ACC112 (cell line): Measurements from ENCODE around the gene TMCC3.

Experiments used
- H2AFZ ChIP-seq: fragments of 200-600 bp; sonication (generic); one replicate; pipeline ENCODE4 v1.6.0; 2017; ENCODE audit warnings: antibody characterized with exemption, low read length; ENCODE audit not compliant: unreplicated experiment
- H3K27ac ChIP-seq: fragments of 200-600 bp; sonication (generic); 2 replicates; pipeline ENCODE4 v1.5.1; 2014; ENCODE audit warnings: low read depth, mild to moderate bottlenecking, antibody characterized with exemption, low read length, moderate library complexity
- H3K27me3 ChIP-seq: fragments of 200-600 bp; sonication (generic); 2 replicates; pipeline ENCODE4 v1.6.1; 2014; ENCODE audit warnings: mild to moderate bottlenecking, antibody characterized with exemption, low read length, moderate library complexity, mixed read lengths; ENCODE audit not compliant: insufficient read depth
- H3K36me3 ChIP-seq: fragments of 200-600 bp; sonication (generic); 2 replicates; pipeline ENCODE4 v1.6.1; 2016; ENCODE audit warnings: mild to moderate bottlenecking, antibody characterized with exemption, low read length, moderate library complexity, mixed read lengths; ENCODE audit not compliant: insufficient read depth
- H3K4me1 ChIP-seq: fragments of 200-600 bp; sonication (generic); one replicate; pipeline ENCODE4 v1.6.1; 2016; ENCODE audit warnings: low read length, mixed read lengths; ENCODE audit not compliant: insufficient read depth, unreplicated experiment, control insufficient read depth
- H3K4me3 ChIP-seq: fragments of 200-600 bp; sonication (generic); 2 replicates; pipeline ENCODE4 v1.5.1; 2014; ENCODE audit warnings: mild to moderate bottlenecking, low read depth, low read length
- H3K79me2 ChIP-seq: fragments of 200-600 bp; sonication (generic); one replicate; pipeline ENCODE4 v1.6.0; 2016; ENCODE audit warnings: low read length; ENCODE audit not compliant: control insufficient read depth, unreplicated experiment, insufficient read depth

The TMCC3 gene

DNA sequence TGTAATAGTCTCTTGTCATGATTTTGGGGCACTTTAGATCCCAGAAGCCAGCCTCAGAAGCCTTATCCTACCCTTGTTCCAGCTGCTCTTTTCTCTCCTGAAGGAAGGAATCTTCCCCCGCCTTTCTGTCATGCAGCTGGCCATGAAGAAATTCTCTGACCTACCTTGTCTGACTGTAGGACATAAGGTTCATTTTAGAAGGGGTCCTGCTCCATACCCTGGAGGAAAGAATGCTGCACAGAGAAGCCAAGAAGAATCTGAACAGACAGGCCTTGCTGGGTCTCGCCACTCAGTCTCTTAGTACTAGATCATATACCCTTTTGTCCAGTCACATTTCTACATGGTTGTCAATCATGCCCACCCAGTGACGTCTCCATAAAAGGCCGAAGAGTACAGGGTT is 6.2 kb upstream of the TMCC3 start:
- Histone ChIP-seq H3K36me3 (no peaks in the 10 kb centered on the region), H2AFZ (no peak overlapping the region), H3K27me3 (peaks cover 11% of the 10 kb centered on the region), H3K4me3 (no peak overlapping the region), H3K27ac (no peak overlapping the region), H3K79me2 (no peaks in the 10 kb centered on the region), H3K4me1 (no peaks in the 10 kb centered on the region)

DNA sequence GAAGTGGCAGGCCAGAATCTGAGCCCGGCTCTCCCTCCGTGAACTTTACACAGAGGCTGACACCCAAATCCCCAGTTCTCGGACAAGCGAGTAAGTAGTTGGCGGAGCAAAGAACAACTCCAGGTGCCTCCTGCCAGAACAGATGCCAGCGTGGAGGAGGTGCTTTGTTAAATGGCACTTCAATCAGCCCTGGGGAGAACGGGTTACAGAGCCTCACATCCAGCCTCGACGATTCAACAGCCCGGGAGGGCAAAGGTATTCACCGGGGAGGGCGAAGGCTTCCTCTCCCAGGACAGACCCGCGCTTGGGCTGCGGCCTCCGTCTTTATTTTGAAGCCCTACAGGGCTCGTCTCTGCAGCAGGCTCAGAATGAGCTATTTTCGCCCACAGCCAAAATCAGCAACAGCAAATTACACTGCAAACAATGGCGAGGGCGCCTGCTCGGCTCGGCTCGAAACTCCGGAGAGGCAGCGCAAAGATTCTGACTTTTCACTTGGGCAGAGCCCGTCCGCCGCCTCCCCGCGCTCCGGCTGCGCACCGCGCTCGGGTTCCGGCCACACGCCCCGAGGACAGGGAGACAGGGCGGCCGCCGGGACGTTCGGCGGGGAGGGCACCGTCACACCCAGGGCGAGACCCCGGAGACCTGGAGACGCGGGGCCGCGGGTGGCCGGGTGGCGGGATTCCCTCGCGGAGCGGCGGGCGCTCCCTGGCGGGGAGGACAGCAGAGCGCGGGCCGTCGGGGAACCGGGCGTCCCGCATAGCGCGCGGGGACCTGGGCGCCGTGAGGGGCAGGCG is 811 bp downstream of the TMCC3 start:
- Histone ChIP-seq H3K36me3 (no peaks in the 10 kb centered on the region), H3K79me2 (no peaks in the 10 kb centered on the region), H2AFZ (peak overlapping the region; percentile 53), H3K27ac (no peak overlapping the region), H3K4me1 (peaks cover 17% of the 10 kb centered on the region), H3K4me3 (peak overlapping the region; percentile 81), H3K27me3 (no peaks in the 10 kb centered on the region; the same call in 1 of the 2 replicates)

GRCh38 chr12:94648578-94648977 is 1.8 kb downstream of the TMCC3 start:
- Histone ChIP-seq H3K4me1 (peaks cover 27% of the 10 kb centered on the region), H2AFZ (no peak overlapping the region), H3K27me3 (no peaks in the 10 kb centered on the region; the same call in 1 of the 2 replicates)

GRCh38 chr12:94644141-94644979 is 6.0 kb downstream of the TMCC3 start:
- Histone ChIP-seq H2AFZ (peak overlapping the region; percentile 34), H3K4me3 (peak overlapping the region; percentile 48; the same call in 1 of the 2 replicates), H3K79me2 (no peaks in the 10 kb centered on the region), H3K36me3 (no peaks in the 10 kb centered on the region), H3K27me3 (no peaks in the 10 kb centered on the region; the same call in 1 of the 2 replicates), H3K27ac (peak overlapping the region; percentile 79), H3K4me1 (peaks cover 28% of the 10 kb centered on the region)

More at GRCh38 chr12:94648578-94648977, 1.8 kb downstream of the TMCC3 start:
- no peaks in the 10 kb centered on the region for H3K79me2 ChIP-seq
- H3K27ac ChIP-seq, result no peak overlapping the region
- H3K36me3 ChIP-seq, result no peaks in the 10 kb centered on the region
- H3K4me3 ChIP-seq, result peak overlapping the region; percentile 81

GRCh38 chr12:94643606-94644005 is 6.8 kb downstream of the TMCC3 start:
- Histone ChIP-seq H3K4me3 (peak overlapping the region; percentile 48; the same call in 1 of the 2 replicates), H3K79me2 (no peaks in the 10 kb centered on the region), H3K36me3 (no peaks in the 10 kb centered on the region), H3K27ac (peak overlapping the region; percentile 79), H3K27me3 (no peaks in the 10 kb centered on the region), H3K4me1 (peaks cover 21% of the 10 kb centered on the region), H2AFZ (peak overlapping the region; percentile 34)

- H2AFZ ChIP-seq, result no peak overlapping the region
- no peak overlapping the region for H3K4me3 ChIP-seq
- no peaks in the 10 kb centered on the region for H3K36me3 ChIP-seq
- H3K79me2 ChIP-seq, result no peaks in the 10 kb centered on the region
- H3K27ac ChIP-seq, result no peak overlapping the region
- no peaks in the 10 kb centered on the region for H3K27me3 ChIP-seq
- peaks cover 18% of the 10 kb centered on the region for H3K4me1 ChIP-seq
These were observed 9.1 kb downstream of the TMCC3 start for GRCh38 chr12:94641283-94641682.

- Histone ChIP-seq H2AFZ (no peak overlapping the region), H3K4me1 (peaks cover 18% of the 10 kb centered on the region), H3K36me3 (no peaks in the 10 kb centered on the region), H3K4me3 (no peak overlapping the region), H3K27ac (no peak overlapping the region), H3K27me3 (no peaks in the 10 kb centered on the region), H3K79me2 (no peaks in the 10 kb centered on the region)
These were observed 10.0 kb downstream of the TMCC3 start for GRCh38 chr12:94640134-94640928.

DNA sequence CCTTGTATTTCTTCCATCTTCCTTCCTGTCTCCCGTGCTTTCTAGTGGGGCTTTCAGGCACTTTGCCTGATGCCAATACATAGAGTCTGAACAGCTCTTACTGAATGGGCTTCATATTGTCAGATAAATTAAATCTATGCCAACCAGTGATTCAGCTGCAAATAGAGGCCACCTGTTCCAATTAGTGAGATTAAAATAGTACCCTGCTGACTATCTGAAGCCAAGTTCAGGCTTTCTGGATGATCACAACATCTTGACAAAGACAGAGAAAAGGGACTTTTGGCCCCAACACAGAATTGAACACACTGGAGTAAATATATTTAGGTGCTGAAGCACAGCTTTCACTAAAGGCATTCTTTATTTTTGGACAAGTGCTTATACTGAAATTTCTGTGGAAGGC is 11.8 kb downstream of the TMCC3 start:
- Histone ChIP-seq H2AFZ (no peak overlapping the region), H3K4me3 (no peak overlapping the region), H3K79me2 (no peaks in the 10 kb centered on the region), H3K27ac (no peak overlapping the region), H3K4me1 (peaks cover under 1% of the 10 kb centered on the region), H3K36me3 (no peaks in the 10 kb centered on the region), H3K27me3 (no peaks in the 10 kb centered on the region)

- Histone ChIP-seq H3K79me2 (no peaks in the 10 kb centered on the region), H3K4me1 (no peaks in the 10 kb centered on the region), H2AFZ (no peak overlapping the region), H3K27ac (no peak overlapping the region), H3K36me3 (no peaks in the 10 kb centered on the region), H3K27me3 (no peaks in the 10 kb centered on the region), H3K4me3 (no peak overlapping the region)
These were observed 12.8 kb downstream of the TMCC3 start for GRCh38 chr12:94637390-94638113.
